Cardiac fibroblast (primary cell): Measurements from ENCODE around the gene NMNAT2.

Experiments
- DNase-seq, 2 donors: peaks; one replicate each; pipeline versions ENCODE4 v3.0.0 to v3.0.0-alpha.2; 2010; ENCODE audit warnings: low read depth in 2 of 2
- H3K4me3 ChIP-seq, 2 donors: replicated peaks in 1 of 2; 1 replicate in 1 of 2; 2 replicates in 1 of 2; pipeline ENCODE4 v1.5.1; 2011; ENCODE audit warnings: low read depth in 2 of 2, low read length in 2 of 2, mild to moderate bottlenecking in 2 of 2, moderate library complexity in 1 of 2
- TF ChIP-seq, protein P1 (sequence below): IDR thresholded peaks from one replicate; pipeline ENCODE4 v1.5.1; 2011; ENCODE audit warnings: low read depth, mild to moderate bottlenecking, low read length, inconsistent platforms

The NMNAT2 gene

DNA sequence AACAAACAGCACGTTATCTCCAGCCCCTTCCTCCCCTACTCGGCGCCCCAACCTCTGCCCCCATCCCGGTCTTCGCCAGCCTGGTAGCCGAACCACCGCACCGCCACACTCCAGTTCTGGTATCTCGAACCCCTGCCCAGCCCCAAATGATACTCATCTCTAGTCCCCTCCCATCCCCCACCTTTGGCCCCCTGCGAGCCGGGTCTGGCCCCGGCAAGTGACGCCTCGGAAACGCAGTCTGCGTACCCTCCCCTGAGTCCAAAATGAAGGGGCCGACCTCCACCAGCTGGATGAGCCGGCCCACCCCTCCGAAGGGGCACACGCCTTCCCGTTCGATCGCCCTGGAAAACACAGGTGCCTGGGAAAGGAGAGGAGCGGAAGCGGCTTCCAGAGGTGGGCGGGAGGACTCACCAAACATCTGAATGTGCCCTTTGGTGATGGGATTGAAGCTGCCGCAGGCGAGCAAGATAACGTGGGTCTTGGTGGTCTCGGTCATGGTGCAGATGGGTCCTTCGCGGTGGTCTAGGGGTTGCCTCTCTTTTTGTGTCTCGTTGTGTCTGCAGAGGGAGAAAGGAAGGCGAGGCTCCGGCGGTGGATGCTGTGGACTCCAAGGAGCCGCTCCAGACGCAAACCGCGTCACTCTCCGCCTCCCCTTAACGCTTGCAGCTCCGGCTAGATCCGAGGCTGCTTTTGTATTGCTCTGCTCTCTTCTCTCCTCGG lies at the start of gene NMNAT2:
TSS of gene NMNAT2 (minus strand) at position 609 of the 720 bp plus-strand sequence. CDS start at position 496, 113 bp downstream.
- DNase-seq, result peak in 1 of 2 donors; percentile 10
- TF ChIP-seq, protein P1, sequence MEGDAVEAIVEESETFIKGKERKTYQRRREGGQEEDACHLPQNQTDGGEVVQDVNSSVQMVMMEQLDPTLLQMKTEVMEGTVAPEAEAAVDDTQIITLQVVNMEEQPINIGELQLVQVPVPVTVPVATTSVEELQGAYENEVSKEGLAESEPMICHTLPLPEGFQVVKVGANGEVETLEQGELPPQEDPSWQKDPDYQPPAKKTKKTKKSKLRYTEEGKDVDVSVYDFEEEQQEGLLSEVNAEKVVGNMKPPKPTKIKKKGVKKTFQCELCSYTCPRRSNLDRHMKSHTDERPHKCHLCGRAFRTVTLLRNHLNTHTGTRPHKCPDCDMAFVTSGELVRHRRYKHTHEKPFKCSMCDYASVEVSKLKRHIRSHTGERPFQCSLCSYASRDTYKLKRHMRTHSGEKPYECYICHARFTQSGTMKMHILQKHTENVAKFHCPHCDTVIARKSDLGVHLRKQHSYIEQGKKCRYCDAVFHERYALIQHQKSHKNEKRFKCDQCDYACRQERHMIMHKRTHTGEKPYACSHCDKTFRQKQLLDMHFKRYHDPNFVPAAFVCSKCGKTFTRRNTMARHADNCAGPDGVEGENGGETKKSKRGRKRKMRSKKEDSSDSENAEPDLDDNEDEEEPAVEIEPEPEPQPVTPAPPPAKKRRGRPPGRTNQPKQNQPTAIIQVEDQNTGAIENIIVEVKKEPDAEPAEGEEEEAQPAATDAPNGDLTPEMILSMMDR, result no peak
- peak within 1 kb of the TSS; percentile 11 to 20 for H3K4me3 ChIP-seq

DNA sequence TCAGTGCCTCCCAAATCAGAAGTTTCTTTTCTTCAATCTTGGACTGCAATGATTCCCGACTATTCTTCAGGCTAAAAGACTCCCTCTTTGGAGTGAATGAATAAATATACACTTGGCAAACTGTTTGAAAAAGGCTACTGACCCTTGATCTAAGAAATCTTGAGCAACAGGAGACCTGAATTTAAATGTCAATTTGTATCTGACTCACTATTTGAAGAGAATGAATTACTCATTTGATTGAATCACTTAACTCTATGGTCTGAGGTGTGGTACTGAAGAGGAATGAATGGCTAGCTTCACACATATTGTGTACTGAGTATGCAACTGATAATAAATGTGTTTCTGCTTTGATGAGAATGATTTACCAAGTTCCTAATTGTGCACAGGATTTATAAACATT lies 49.5 kb upstream of the NMNAT2 start:
- peak in 1 of 2 donors; percentile 31 for DNase-seq
- TF ChIP-seq, protein P1, result no peak
- H3K4me3 ChIP-seq, result no peak overlapping the region

DNA sequence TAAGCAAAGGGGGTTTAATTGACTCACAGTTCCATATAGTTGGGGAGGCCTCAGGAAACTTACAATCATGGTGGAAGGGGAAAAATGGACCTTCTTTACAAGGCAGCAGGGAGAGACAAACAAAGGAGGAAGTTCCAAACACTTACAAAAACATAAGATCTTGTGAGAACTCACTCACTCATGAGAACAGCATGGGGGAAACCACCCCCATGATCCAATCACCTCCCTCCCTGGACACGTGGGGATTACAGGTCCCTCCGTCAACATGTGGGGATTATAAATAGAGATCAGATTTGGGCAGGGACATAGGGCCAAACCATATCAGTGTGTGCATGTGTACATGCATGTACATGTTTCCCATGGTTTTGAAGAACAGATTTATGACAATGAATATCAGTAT lies 48.6 kb upstream of the NMNAT2 start:
- TF ChIP-seq, protein P1, result no peak

DNA sequence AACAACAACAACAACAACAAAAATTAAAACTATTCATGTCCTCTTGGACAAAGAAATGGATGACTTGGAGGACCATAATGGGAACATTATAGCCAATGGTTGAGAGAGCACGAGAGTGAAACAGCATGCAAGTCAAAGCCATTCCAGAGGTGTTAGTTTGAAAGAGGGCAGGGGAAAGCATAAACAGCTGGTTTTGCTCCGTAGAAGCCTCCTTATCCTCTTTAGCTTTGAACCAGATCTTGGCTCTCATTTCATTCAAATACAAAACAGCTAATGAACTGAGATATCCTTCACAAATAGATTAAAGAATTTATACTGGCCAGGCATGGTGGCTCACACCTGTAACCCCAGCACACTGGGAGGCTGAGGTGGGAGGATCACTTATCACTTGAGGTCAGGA lies 45.4 kb upstream of the NMNAT2 start:
- TF ChIP-seq, protein P1, result no peak
- no peak overlapping the region for H3K4me3 ChIP-seq
- DNase-seq, result no peak

More for the DNA sequence above, 48.6 kb upstream of the NMNAT2 start:
- no peak for DNase-seq
- H3K4me3 ChIP-seq, result no peak overlapping the region

DNA sequence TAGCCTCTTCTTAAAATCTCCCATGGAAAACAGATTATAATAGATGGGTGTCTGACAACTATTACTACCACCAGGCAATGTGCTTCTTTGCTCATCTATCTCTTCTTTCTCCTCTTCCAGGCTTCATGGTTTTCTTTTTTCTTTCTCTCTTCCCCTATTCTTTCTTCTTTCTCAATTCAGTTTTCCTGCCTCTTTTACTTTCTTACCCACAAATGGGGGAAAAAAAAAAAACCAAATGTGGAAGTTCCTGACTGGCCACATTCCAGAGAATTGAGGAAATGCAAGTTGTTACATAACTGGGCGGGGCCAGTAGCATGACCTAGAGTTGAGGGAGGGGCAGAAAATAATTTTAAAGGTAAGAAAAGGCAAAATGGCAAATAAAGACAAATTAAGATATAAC lies 43.2 kb upstream of the NMNAT2 start:
- TF ChIP-seq, protein P1, result no peak
- peak; percentile 54 to 67 for DNase-seq
- H3K4me3 ChIP-seq, result no peak overlapping the region

DNA sequence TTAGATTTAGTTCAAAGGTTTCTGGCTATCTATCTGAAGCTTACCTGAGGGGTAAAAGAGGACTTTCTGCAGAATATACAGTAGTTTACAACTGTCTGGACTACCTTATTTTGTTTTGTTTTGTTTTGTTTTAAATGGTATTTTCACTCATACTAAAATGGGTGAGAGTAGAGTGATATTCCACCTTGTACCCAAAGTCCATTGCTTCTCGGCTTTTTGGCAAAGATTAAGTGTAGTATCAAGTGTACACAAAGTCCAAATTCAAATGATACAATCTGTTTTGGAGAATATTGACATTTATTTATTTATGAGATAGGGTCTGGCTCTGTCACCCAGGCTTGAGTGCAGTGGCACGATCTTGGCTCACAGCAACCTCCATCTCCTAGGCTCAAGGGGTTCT lies 42.4 kb upstream of the NMNAT2 start:
- DNase-seq, result no peak
- H3K4me3 ChIP-seq, result no peak overlapping the region
- TF ChIP-seq, protein P1, result no peak

DNA sequence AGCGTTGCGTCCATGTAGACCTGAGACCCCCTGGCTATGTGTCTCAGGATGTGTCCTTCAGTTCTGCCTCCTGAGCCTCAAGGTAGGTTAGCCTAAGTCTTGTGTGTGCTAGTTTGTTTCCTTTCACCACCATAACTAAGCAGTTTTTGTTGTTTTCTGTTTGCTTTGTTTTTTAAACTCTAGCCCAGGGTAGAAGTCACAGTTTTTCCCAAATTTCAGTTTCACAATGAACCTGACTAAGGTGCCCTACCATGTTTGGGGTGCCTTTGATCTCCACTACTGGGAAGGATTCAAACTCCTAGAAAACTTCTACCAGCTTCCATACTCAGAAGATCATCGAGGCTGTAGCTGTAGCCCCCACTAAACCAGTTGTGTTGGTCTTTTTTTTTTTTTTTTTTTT lies 39.3 kb upstream of the NMNAT2 start:
- DNase-seq, result no peak
- no peak overlapping the region for H3K4me3 ChIP-seq
- TF ChIP-seq, protein P1, result no peak
